ENCODE data around the gene INCA1. TPM values are rescaled to one million over a fixed set of nuclear protein-coding genes. Genes with fewer than 3 reads are reported as not detected.
A peak's percentile ranks its signal among the peaks of the same experiment; 100 is the strongest.

The INCA1 gene
- total and polyA plus RNA-seq, 2 of the 13 experiments (the other 11 are each of a cell fraction or from before 2014, with no cell fraction given) = 0.93 to 2.6 TPM

GRCh38 chr17:4949321-4950074 is 47.8 kb downstream of the INCA1 start (continued):
- TF ChIP-seq SPEN (CRISPR knock-in tag; IDR thresholded peaks at IDR 0.05; ENCODE audit: low read depth) (peak; percentile 67; the same call in 1 of the 2 replicates), SP5 (CRISPR knock-in tag; IDR thresholded peaks at IDR 0.05; ENCODE audit: borderline replicate concordance, low read depth) (peak; percentile 69; the same call in 1 of the 2 replicates), FOXA3 (CRISPR knock-in tag; IDR thresholded peaks at IDR 0.05) (no peak), ZNF225 (CRISPR knock-in tag; IDR thresholded peaks at IDR 0.05) (no peak), CEBPZ (IDR thresholded peaks at IDR 0.05; ENCODE audit: low read length) (no peak), DR1 (CRISPR knock-in tag; IDR thresholded peaks at IDR 0.05) (no peak), WIZ (CRISPR knock-in tag; IDR thresholded peaks at IDR 0.05) (no peak), ZBTB2 (CRISPR knock-in tag; IDR thresholded peaks at IDR 0.05; ENCODE audit: low read depth) (no peak; the same call in 1 of the 2 replicates), ZNF609 (CRISPR knock-in tag; IDR thresholded peaks at IDR 0.05; ENCODE audit: borderline replicate concordance) (peak; percentile 57; the same call in 1 of the 2 replicates), ZNF569 (CRISPR knock-in tag; IDR thresholded peaks at IDR 0.05; ENCODE audit: borderline replicate concordance) (no peak), ARID4A (CRISPR knock-in tag; IDR thresholded peaks at IDR 0.05; ENCODE audit: borderline replicate concordance) (peak; percentile 19; the same call in 1 of the 2 replicates), ZMAT5 (CRISPR knock-in tag; IDR thresholded peaks at IDR 0.05; ENCODE audit: borderline replicate concordance, low read depth) (no peak), ZNF614 (CRISPR knock-in tag; IDR thresholded peaks at IDR 0.05; ENCODE audit: borderline replicate concordance) (no peak)

All from HepG2 (cell line).